RKO (cell line): ENCODE results near the gene ITPR2.

Experiments
- DNase-seq: peaks from one replicate; pipeline ENCODE4 v3.0.0-alpha.2; 2016; ENCODE audit warnings: low spot score

ITPR2 gene

GRCh38 chr12:26821212-26821701 lies 11.7 kb downstream of the ITPR2 start:
- no peak for DNase-seq

- DNase-seq: no peak
These were observed 14.4 kb downstream of the ITPR2 start for GRCh38 chr12:26818636-26819035.

GRCh38 chr12:26818201-26818600 lies 14.8 kb downstream of the ITPR2 start:
- no peak for DNase-seq

GRCh38 chr12:26817183-26817591 lies 15.8 kb downstream of the ITPR2 start:
- no peak for DNase-seq

- DNase-seq: peak; percentile 15
These were observed 19.2 kb downstream of the ITPR2 start for GRCh38 chr12:26813812-26814211.

- DNase-seq: no peak
These were observed 22.7 kb downstream of the ITPR2 start for GRCh38 chr12:26810330-26810729.

- DNase-seq: no peak
These were observed 23.2 kb downstream of the ITPR2 start for GRCh38 chr12:26809611-26810285.

- DNase-seq: no peak
These were observed 24.1 kb downstream of the ITPR2 start for GRCh38 chr12:26808766-26809476.

- DNase-seq: no peak
These were observed 25.7 kb downstream of the ITPR2 start for GRCh38 chr12:26807292-26807691.

- no peak for DNase-seq
These were observed 26.4 kb downstream of the ITPR2 start for GRCh38 chr12:26806556-26806955.

GRCh38 chr12:26805401-26805971 lies 27.5 kb downstream of the ITPR2 start:
- DNase-seq: no peak

GRCh38 chr12:26803552-26803951 lies 29.4 kb downstream of the ITPR2 start:
- no peak for DNase-seq

GRCh38 chr12:26801486-26801885 lies 31.5 kb downstream of the ITPR2 start:
- no peak for DNase-seq

- no peak for DNase-seq
These were observed 32.1 kb downstream of the ITPR2 start for GRCh38 chr12:26800858-26801257.

- no peak for DNase-seq
These were observed 32.6 kb downstream of the ITPR2 start for GRCh38 chr12:26800347-26800746.

- no peak for DNase-seq
These were observed 33.3 kb downstream of the ITPR2 start for GRCh38 chr12:26799741-26800140.

GRCh38 chr12:26798640-26799039 lies 34.4 kb downstream of the ITPR2 start:
- DNase-seq: no peak

- no peak for DNase-seq
These were observed 35.0 kb downstream of the ITPR2 start for GRCh38 chr12:26798023-26798422.

- DNase-seq: no peak
These were observed 37.1 kb downstream of the ITPR2 start for GRCh38 chr12:26795910-26796309.

- DNase-seq: no peak
These were observed 41.6 kb downstream of the ITPR2 start for GRCh38 chr12:26791301-26791791.

- no peak for DNase-seq
These were observed 42.4 kb downstream of the ITPR2 start for GRCh38 chr12:26790645-26790994.

- no peak for DNase-seq
These were observed 43.0 kb downstream of the ITPR2 start for GRCh38 chr12:26789731-26790644.
